Measurements from ENCODE around the gene MUC21. TPM values are rescaled to one million over a fixed set of nuclear protein-coding genes. Genes with fewer than 3 reads are reported as not detected.
A peak's percentile ranks its signal among the peaks of the same experiment; 100 is the strongest.

Gene MUC21
- total RNA-seq, 1 experiment from 2014 or later: not detected

- peak overlapping the region; percentile 67 for H3K27ac ChIP-seq (ENCODE audit: low read depth, low read length, poor library complexity, severe bottlenecking)
- no peaks in the 10 kb centered on the region for H3K9me3 ChIP-seq (ENCODE audit: low read depth, low read length, poor library complexity, severe bottlenecking)
- H3K4me3 ChIP-seq (ENCODE audit: low read depth, low read length, poor library complexity, severe bottlenecking): no peak overlapping the region
- BruUV-seq (replicated peaks): no TSS peak
- CTCF ChIA-PET: interaction anchor here (0.6 to 3.1 kb wide), 4 partner anchors 13 to 145 kb away, joined by 4 to 11 read pairs (median 5); no protein-coding TSS in a partner anchor
- H3K36me3 ChIP-seq (ENCODE audit: insufficient read depth, low read length, poor library complexity, severe bottlenecking): no peaks in the 10 kb centered on the region
- no peaks in the 10 kb centered on the region for H3K27me3 ChIP-seq (replicated peaks; ENCODE audit: insufficient read depth, low read depth, low read length, poor library complexity)
- POLR2A ChIA-PET (ENCODE audit: low non-redundant PET): no interaction called here
- peak; percentile 96 for DNase-seq (ENCODE audit: low spot score)
- peak; percentile 72 for TF ChIP-seq CTCF (conservative IDR thresholded peaks at IDR 0.05; ENCODE audit: low read depth, low read length)
- TF ChIP-seq EZH2 (IDR thresholded peaks at IDR 0.05; ENCODE audit: borderline replicate concordance, low read depth, low read length, poor library complexity, severe bottlenecking): no peak
- intact Hi-C loops (cut with micrococcal nuclease; ENCODE audit: unreplicated experiment): loop anchor here (1.0 kb wide), 1 partner anchor 100 kb away; no protein-coding TSS in a partner anchor
- H3K4me1 ChIP-seq (ENCODE audit: insufficient read depth, low read length, poor library complexity, severe bottlenecking): peaks cover 18% of the 10 kb centered on the region
Observed at GRCh38 chr6:30942338-30943060, 41.0 kb upstream of the MUC21 start.

- Histone ChIP-seq H3K36me3 (ENCODE audit: insufficient read depth, low read length, poor library complexity, severe bottlenecking) (no peaks in the 10 kb centered on the region), H3K27me3 (replicated peaks; ENCODE audit: insufficient read depth, low read depth, low read length, poor library complexity) (no peaks in the 10 kb centered on the region), H3K4me3 (ENCODE audit: low read depth, low read length, poor library complexity, severe bottlenecking) (no peak overlapping the region), H3K27ac (ENCODE audit: low read depth, low read length, poor library complexity, severe bottlenecking) (no peak overlapping the region), H3K9me3 (ENCODE audit: low read depth, low read length, poor library complexity, severe bottlenecking) (no peaks in the 10 kb centered on the region), H3K4me1 (ENCODE audit: insufficient read depth, low read length, poor library complexity, severe bottlenecking) (peaks cover 18% of the 10 kb centered on the region)
- ChIA-PET POLR2A (ENCODE audit: low non-redundant PET) (no interaction called here), CTCF (no interaction called here)
- no TSS peak for BruUV-seq (replicated peaks)
- TF ChIP-seq CTCF (conservative IDR thresholded peaks at IDR 0.05; ENCODE audit: low read depth, low read length): no peak
- no peak for TF ChIP-seq EZH2 (IDR thresholded peaks at IDR 0.05; ENCODE audit: borderline replicate concordance, low read depth, low read length, poor library complexity, severe bottlenecking)
- no peak for DNase-seq (ENCODE audit: low spot score)
- intact Hi-C loops (cut with micrococcal nuclease; ENCODE audit: unreplicated experiment): no loop called here
Observed at GRCh38 chr6:30944051-30944450, 39.5 kb upstream of the MUC21 start.

- Histone ChIP-seq H3K4me1 (ENCODE audit: insufficient read depth, low read length, poor library complexity, severe bottlenecking) (peaks cover 15% of the 10 kb centered on the region), H3K36me3 (ENCODE audit: insufficient read depth, low read length, poor library complexity, severe bottlenecking) (no peaks in the 10 kb centered on the region), H3K27me3 (replicated peaks; ENCODE audit: insufficient read depth, low read depth, low read length, poor library complexity) (no peaks in the 10 kb centered on the region), H3K4me3 (ENCODE audit: low read depth, low read length, poor library complexity, severe bottlenecking) (no peak overlapping the region), H3K27ac (ENCODE audit: low read depth, low read length, poor library complexity, severe bottlenecking) (no peak overlapping the region), H3K9me3 (ENCODE audit: low read depth, low read length, poor library complexity, severe bottlenecking) (no peaks in the 10 kb centered on the region)
- DNase-seq (ENCODE audit: low spot score): no peak
- BruUV-seq (replicated peaks): no TSS peak
- intact Hi-C loops (cut with micrococcal nuclease; ENCODE audit: unreplicated experiment): no loop called here
- TF ChIP-seq EZH2 (IDR thresholded peaks at IDR 0.05; ENCODE audit: borderline replicate concordance, low read depth, low read length, poor library complexity, severe bottlenecking): no peak
- no peak for TF ChIP-seq CTCF (conservative IDR thresholded peaks at IDR 0.05; ENCODE audit: low read depth, low read length)
- ChIA-PET POLR2A (ENCODE audit: low non-redundant PET) (no interaction called here), CTCF (no interaction called here)
Observed at GRCh38 chr6:30945281-30945680, 38.2 kb upstream of the MUC21 start.

All from A673 (cell line).